NK-92 treated with Interleukin-12 subunit alpha and Interleukin-12 subunit beta, amount 100 ng/mL, for 24 hours (cell line): Measurements from ENCODE around the gene CWC27.
"Not testable (repeated sequence)": the region's sequence is repeated elsewhere in the genome, so short reads cannot be mapped to it uniquely, and the experiment has no call there.

Experiments used
- DNase-seq: peaks from one replicate; lab custom pipeline; 2025; lab: John Stamatoyannopoulos, UW

The CWC27 gene

DNA sequence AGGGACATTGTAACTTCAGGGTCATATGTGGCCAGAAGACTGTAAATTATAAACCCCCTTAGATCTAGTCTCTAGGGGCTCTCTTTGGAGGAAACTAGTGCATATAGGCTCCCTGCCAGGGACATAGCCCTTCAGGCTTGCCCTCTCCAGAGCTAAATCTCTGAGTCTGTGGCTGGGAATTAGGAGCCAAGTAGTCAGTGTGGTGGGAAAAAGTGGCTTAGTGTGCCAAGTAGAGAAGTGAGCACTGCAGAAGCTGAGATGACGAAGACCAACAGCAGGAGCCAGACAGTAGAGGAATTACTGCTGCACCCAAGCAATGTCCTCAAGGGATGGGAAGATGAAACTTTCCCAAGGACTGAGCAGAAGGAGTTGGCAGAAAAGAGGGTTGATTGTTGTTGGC is 71.2 kb downstream of the CWC27 start:
- DNase-seq, result no peak

DNA sequence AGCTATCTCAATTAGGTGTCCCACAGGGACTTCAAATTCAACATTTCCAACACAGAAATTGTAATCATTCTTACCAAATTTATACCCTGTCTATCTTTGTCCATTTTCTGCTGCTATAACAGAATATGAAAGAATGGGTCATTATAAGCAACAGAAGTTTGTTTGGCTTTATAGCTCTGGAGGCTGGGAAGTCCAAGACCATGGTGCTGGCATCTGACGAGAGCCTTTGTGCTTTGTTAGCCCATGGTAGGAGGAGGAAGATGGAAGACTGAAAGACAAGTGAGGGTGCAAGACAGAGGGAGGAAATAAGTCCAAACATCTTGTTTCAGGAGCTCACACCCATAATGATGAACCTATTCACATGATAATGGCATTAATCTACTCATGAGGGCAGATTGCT is 72.2 kb downstream of the CWC27 start:
- no peak for DNase-seq

DNA sequence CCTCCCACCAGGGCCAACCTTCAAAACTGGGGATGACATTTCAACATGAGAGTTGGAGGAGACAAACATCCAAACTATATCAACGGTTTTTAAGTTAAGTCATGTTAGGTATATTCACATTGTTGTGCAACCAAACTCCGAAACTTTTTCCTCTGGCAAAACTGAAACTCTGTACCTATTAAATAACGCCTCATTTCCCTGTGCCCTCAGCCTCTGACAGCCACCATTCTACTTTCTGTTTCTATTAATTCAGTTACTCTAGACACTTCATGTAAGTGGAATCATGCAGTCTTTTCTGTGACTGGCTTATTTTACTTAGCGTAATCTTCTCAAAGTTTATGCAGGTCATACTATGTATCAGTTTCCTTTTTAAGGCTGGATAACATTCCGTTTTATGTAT is 85.0 kb downstream of the CWC27 start:
- no peak for DNase-seq

DNA sequence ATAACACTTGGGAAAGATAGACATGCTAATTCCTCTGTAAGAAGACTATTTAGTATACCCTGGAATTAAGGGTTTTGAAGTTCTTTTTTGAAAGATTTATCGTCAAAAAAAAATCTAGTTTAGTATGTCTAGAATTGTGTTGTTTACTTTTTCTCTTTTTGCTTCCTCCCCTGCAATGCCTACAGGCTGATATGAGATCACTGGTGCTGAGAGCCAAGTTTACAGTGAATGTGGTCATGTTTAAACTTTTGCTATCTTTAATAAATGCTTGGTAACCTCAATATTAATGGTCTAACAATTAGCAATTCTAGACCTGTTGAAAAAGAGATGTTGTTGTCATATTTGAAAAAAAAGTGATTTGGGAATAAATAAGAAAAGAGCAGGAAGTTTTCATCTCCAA is 86.1 kb downstream of the CWC27 start:
- no peak for DNase-seq

DNA sequence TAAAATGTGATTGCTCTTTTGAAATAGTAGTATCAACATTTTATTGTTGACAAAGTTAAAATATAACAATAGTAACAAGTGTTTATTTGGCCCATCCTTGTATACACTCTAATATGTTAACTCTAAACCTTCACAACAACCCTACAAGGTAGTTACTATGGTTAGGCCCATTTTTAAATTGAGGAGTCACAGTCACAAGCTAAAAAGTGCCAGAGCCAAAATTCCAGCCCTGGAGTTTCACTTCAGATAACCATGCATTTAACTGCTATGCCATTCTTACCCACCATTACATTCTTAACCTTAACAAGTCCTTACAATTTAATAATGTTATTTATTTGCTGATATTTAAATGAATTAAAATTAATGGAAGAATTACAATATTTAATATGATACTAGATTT is 91.2 kb downstream of the CWC27 start:
- DNase-seq, result no peak

DNA sequence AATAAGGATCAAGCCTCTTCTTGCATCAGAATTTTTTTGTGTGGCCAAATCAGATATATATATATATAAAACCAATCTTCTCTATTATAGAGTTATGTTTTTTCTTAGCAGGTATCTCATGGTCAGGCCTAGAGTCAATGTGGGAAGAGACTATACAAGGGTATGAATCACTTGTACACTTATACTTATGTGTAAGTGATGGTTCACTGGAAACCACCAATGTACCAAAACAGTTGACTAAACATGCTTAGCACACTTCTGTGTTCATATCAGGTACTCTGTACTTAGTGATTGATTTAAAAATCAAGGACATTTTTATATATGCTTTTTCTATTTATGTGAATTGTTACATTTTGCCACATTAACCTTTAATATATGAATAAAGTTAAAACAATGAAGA is 92.6 kb downstream of the CWC27 start:
- DNase-seq, result no peak

DNA sequence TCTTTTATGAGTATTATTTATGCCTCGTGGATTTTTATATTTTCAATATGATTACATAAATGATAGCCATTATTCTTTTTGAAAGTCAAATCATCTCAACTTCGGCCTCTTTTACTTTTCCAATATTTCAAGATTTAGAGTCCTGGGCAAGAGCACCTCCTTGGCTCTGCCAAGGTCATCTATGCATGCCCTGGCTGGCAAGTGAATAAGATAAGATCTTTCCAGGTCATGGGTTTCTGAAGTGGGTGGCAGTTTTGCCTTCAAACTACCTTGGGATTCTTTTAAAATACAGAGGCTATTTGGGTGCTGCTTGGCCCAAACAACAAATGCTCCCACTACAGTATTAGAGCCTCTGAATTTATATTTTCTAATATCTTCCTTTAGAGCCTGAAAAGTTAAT is 95.4 kb downstream of the CWC27 start:
- no peak for DNase-seq

DNA sequence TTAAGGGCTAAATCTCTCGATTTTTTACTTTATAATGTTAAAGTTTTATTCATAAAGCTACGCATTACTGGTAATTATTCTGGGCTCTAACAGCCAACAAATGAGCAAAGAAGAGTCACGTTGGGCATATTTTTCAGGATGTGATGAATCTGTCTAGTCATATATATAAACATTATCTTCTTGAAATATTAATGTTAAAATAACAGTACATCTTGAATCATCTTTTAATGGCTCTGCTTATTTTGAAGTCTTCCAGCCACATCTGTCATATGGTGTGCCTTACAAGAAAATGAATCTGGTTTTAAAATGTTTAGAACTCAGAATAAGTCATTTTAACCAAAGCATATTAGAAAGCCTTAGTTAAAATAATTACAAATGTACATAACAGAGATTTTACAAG is 96.9 kb downstream of the CWC27 start:
- no peak for DNase-seq

DNA sequence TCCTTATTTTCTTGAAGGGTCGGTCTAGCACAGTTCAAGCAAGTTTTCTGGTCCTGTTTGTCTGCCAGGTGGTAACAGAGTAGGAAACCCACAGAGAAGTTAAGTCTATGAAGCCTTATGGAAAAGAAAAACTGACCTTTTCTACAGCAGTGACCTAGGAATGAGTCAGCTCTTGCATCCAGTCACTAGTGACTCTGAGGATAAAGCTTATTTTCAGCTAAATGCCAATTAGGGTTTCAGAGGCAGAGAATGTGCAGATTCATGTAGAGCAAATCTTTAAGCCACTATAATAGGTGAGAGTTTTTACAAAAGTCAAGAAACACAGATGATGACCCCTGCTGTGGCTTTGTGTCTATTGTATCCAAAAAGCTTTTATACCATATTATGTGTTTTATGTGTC is 100.7 kb downstream of the CWC27 start:
- no peak for DNase-seq

DNA sequence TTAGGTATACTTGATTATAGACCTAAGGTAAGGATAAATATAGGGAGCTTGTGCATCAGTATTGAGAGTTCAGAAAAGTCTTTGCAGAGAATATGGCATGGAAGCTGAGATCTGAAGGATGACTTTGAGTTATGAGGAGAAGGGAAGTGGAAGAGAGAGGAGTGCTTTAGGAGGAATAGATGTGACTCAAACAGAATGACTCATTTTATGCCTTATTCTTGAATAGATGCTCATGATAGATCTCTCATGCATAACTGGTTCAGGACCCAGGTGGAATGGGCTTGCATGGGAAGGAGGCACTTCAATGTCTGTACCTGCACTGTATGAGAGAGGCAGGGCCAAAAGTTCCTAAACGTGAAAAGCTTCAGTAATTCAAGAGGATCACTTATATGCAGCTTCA is 103.3 kb downstream of the CWC27 start:
- DNase-seq, result no peak

DNA sequence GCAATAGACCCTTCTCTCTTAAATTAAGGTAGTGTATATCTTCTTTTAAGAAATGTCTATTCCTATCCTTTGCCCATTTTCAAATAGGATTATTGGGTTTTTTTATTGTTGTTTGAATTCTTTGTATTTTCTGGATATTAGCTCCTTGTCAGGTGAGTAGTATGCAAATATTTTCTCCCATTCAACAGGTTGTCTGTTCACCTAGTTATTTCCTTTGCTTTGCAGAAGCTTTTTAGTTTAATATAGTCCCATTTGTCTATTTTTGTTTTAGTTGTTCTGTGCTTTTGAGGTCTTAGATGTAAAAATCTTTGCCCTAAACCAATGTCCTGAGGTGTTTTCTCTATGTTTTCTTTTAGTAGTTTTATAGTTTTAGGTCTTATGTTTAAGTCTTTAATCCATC is 104.7 kb downstream of the CWC27 start:
- DNase-seq, result no peak

DNA sequence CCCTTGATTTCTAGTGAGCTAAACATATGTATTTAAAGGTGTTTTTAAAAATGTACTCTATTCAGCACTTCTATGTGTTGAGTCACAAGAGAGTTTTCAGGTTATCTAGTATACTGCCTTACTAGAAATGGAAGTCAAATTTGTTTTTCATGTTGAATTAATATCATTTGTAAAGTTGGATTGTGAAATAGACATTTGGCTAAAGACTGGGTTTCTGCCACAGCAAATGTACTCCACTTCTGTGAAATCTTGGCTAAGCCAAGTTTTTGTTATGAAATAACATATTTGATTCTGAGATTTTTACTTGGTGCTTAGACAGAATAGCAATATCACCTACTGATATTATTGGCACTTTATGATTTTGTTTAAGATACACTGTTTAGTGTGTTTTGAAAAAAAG is 106.0 kb downstream of the CWC27 start:
- DNase-seq, result no peak

DNA sequence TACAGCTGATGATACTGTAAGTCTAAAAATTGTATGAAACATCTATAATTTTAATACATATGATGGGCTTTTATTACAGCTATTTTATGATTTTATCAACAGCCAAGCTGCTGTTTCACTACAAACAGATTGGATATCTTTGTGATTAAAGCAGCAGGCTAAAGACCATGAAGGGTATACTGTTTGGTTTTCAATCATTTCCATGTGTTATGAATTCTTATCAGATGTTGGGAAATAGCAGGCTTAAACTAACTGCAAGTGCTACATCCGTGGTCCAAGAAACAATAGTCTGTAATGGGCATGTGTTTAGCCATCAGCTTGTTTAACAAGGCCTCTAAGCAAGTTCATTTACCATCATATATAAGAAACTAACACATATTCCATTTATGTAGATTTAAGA is 107.5 kb downstream of the CWC27 start:
- no peak for DNase-seq

DNA sequence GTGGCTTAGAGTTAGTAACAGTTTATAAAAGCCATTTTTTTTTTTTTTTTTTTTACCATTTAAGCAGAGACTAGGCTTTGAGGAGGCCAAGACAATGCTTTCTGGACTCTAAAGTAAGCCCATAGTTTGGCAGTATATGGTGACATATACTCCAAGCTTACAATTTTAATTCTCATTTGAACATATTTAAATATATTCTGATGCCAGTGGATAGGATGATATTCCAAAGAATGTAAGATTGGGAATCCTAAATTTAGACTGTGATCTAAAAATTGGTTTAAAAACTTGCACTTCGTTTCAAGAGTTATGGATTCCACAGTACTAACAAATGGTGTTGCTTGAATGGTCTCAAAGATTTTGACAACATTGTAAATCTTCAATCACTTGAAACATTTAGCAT is 112.1 kb downstream of the CWC27 start:
- DNase-seq, result no peak

DNA sequence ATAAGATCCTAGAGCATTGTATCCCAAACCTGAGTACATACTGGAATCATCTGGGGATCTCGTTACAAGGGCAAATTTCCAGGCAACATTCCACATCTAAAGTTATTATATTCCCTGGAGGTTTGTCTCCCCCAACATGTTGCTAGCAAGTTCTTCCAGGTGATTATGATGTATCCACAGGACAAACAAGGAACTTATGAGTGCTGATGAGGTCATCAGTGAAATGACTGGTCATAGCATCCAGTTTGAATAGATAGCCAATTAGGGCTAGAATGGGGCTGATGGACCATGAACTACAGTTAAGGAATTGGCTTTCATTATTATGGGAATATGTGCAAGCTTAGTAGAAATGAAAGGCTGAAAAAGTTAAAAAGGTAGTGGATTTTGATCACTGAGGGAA is 115.2 kb downstream of the CWC27 start:
- DNase-seq, result no peak

DNA sequence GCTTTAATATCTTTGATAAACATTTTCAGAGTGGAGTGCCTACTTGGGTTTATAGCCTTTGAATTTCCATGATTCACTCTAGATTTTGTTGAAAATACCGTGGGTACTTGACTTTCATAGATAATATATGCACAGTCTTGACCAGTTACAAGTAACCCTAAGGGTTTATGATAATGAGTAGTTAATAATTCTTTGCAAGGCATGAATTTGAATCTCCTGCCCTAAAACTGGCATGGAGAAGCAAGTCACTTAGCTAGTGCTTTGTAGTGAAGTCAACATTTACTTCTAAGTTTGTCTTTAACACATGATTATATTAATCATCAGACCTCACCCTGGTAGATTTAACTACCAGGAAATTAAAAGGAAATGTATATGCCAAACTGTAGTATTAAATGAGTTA is 115.8 kb downstream of the CWC27 start:
- no peak for DNase-seq

DNA sequence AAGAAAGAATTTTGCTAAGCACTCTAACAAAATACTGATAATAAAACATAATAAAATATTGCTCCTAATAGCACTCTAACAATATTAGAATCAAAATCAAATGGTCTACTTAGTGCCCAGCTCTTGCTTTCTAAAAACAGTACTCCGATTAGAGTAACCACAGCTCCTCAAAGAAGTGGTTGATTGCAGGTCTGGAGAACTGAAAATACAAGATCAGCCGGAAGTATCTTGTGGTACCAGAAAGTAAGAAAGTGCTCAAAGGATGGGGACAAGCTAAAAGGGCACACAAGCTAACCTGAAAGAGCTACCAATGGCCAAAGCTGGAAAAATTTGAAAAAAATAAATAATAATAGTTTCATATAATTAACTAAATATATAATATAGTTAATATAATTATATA is 119.2 kb downstream of the CWC27 start:
- DNase-seq, result no peak

DNA sequence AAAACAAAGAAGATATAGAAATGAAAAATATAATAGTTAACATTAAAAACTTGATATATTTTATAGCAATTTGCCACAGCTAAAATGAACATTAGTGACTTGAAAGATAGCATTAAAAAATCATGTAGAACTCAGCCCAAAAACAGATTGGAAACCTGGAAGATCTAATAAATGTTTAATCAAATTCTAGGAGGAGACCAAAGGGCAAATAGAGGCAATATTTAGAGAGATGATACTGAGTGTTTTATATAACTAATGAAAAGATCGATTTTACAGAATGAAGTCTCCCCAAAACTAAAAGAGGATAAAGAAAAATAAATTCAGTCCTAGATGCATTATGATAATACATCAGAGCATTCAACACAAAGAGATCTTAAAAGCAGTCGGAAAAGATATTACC is 127.0 kb downstream of the CWC27 start:
- no peak for DNase-seq

DNA sequence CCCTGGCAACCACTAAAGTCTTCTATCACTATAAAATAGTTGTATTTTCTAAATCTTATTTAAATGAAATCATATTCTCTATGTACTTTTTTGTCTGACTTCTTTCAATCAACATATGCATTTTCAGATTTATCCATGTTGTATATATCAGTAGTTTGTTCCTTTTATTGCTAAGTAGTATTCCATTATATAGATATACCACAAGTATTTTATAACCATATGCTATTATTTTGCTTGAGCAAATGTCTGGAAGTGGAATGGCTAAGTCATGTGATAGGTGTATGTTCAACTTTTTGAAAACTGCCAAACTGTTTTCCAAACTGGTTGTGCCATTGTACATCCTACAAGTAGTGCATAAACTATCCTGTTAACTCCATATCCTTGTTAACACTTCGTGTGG is 131.1 kb downstream of the CWC27 start:
- DNase-seq, result no peak

DNA sequence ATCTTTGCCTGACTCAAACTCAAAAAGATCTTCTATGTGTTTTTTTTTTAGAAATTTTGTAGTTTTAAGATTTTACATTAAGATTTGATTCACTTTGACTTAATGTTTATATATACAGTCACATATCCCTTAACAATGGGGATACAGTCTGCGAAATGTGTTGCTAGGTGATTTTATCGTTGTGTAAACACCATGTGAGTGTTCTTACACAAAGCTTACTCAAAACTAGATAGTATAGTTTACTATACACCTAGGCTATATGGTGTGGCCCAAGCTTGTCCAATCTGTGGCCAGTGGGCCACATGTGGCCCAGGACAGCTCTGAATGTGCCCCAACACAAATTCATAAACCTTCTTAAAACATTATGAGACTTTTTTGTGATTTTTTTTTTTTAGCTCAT is 131.9 kb downstream of the CWC27 start:
- no peak for DNase-seq

DNA sequence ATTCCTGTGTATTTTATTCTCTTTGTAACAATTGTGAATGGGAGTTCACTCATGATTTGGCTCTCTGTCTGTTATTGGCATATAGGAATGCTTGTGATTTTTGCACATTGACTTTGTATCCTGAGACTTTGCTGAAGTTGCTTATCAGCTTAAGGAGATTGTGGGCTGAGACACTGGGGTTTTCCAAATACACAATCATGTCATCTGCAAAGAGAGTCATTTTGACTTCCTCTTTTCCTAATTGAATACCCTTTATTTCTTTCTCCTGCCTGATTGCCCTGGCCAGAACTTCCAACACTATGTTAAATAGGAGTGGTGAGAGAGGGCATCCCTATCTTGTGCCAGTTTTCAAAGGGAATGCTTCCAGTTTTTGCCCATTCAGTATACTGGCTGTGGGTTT is 138.7 kb downstream of the CWC27 start:
- DNase-seq, result not testable (repeated sequence)

DNA sequence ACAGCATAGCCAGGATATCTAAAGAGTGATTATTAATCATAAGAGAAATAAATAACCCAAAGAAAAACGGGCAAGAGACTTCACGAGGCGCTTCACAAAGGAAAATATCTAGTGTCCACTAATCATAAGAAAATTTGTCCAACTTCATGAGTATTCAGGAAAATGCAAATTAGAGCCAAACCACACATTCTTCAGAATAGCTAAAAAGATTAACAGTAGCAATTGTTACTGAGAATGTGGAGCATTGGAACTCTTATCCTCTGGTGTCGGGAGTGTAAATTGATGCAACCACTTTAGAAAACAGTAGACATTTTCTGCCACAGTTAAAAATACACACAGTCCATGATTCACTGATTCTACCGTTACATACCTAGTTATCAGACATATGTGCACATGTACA is 145.7 kb downstream of the CWC27 start:
- no peak for DNase-seq

DNA sequence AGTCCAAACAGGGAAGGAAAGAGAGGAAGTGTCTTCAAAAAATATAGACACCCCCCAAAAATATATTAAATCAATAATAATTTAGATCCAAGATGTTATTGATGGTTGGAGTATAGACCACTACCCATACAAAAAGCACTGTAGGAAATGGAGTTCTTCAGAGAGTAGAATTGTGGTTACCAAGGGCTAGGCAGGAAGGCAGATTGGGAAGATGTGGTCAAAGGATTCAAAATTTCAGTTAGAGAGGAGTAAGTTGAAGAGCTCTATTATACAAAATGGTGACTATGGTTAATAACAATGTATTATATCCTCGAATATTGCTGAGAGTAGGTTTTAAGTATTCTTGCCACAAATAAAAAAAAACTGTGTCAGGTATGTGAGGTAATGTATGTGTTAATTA is 149.4 kb downstream of the CWC27 start:
- DNase-seq, result no peak

DNA sequence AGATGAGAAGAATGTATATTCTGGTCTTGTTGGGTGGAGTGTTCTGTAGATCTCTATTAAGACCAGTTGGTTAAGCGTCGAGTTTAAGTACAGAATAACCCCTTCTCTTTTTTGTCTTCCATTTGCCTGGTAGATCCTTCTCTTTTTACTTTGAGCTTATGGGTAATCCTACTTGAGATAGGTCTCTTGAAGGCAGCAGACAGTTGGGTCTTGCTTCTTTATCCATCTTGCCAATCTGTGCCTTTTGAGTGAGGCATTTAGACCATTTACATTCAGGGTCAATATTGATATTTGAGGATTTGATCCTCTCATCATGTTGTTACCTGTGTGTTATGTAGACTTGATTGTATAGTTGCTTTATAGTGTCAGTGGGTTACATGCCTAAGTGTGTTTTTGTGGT is 152.7 kb downstream of the CWC27 start:
- no peak for DNase-seq

DNA sequence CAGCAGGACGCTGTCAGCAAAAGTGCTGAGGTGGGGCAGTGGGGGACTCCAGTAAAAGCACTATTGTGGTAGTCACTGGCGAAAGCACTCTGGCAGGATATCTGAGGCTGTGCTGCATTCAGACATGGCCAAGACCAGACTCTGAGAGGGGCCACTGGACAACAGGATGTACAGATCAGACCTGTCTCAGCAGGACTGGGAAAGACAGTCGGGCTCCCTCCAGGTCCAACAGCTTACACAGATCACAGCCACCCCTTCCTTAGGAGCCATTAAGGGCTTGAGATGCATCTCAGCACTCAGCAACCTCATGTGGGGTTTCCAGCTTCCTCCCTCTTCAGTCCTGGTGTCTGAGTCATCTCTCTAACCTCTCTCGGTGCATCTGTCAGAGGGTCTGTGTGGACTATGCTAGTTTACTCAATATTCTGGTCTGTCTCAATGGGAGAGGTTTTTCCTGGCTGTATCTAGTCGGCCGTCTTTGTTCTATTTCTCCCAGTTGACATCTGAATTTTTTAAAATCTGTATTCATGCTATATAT is 154.5 kb downstream of the CWC27 start:
- DNase-seq, result no peak
